DMS53 treated with DMSO at 0.1 percent for 48 hours (cell line): Measurements from ENCODE around the gene SPTBN1.
"Not testable (repeated sequence)": the region's sequence is repeated elsewhere in the genome, so short reads cannot be mapped to it uniquely, and the experiment has no call there.

Experiments
- DNase-seq: peaks from one replicate; lab custom pipeline; 2025; ENCODE audit not compliant: unreplicated experiment; lab: John Stamatoyannopoulos, UW

SPTBN1 gene

GRCh38 chr2:54499661-54500060 lies 43.5 kb downstream of the SPTBN1 start:
- no peak for DNase-seq

- no peak for DNase-seq
Measured at GRCh38 chr2:54500404-54501205, 44.5 kb downstream of the SPTBN1 start.

GRCh38 chr2:54502731-54503130 lies 46.6 kb downstream of the SPTBN1 start:
- no peak for DNase-seq

GRCh38 chr2:54503192-54503591 lies 47.1 kb downstream of the SPTBN1 start:
- DNase-seq, result no peak

- no peak for DNase-seq
Measured at GRCh38 chr2:54503828-54504227, 47.7 kb downstream of the SPTBN1 start.

- no peak for DNase-seq
Measured at GRCh38 chr2:54504866-54505265, 48.7 kb downstream of the SPTBN1 start.

GRCh38 chr2:54508541-54508940 lies 52.4 kb downstream of the SPTBN1 start:
- DNase-seq, result no peak

- DNase-seq, result not testable (repeated sequence)
Measured at GRCh38 chr2:54509043-54509442, 52.9 kb downstream of the SPTBN1 start.

- DNase-seq, result no peak
Measured at GRCh38 chr2:54510916-54511315, 54.8 kb downstream of the SPTBN1 start.

- DNase-seq, result no peak
Measured at GRCh38 chr2:54512183-54512582, 56.1 kb downstream of the SPTBN1 start.

- no peak for DNase-seq
Measured at GRCh38 chr2:54512663-54513362, 56.7 kb downstream of the SPTBN1 start.

GRCh38 chr2:54513363-54513715 lies 57.2 kb downstream of the SPTBN1 start:
- no peak for DNase-seq

GRCh38 chr2:54514822-54515569 lies 58.9 kb downstream of the SPTBN1 start:
- no peak for DNase-seq

- no peak for DNase-seq
Measured at GRCh38 chr2:54516842-54517241, 60.7 kb downstream of the SPTBN1 start.

GRCh38 chr2:54518016-54518415 lies 61.9 kb downstream of the SPTBN1 start:
- DNase-seq, result not testable (repeated sequence)

- no peak for DNase-seq
Measured at GRCh38 chr2:54518430-54518829, 62.3 kb downstream of the SPTBN1 start.

- DNase-seq, result no peak
Measured at GRCh38 chr2:54519841-54520459, 63.8 kb downstream of the SPTBN1 start.

- no peak for DNase-seq
Measured at GRCh38 chr2:54520687-54521086, 64.6 kb downstream of the SPTBN1 start.

GRCh38 chr2:54522624-54523281 lies 66.6 kb downstream of the SPTBN1 start:
- DNase-seq, result peak; percentile 80

- DNase-seq, result no peak
Measured at GRCh38 chr2:54523324-54523959, 67.3 kb downstream of the SPTBN1 start.
